Activated CD4-positive, alpha-beta T cell treated with anti-CD3 and anti-CD28 coated beads, Interleukin-2, amount 10 ng/mL, durations not matched to agents 7 days and 5 days (primary cell): ENCODE results near the gene SIPA1L3. TPM values are rescaled to one million over a fixed set of nuclear protein-coding genes. Genes with fewer than 3 reads are reported as not detected.
"Not testable (repeated sequence)": the region's sequence is repeated elsewhere in the genome, so short reads cannot be mapped to it uniquely, and the experiment has no call there.

Source experiments
- CTCF ChIA-PET: fragments of 350-600 bp; sonication (Branson Sonifier 250); formaldehyde crosslinking; loops from one replicate; lab custom pipeline; 2021; ENCODE audit warnings: antibody characterized with exemption; lab: Charles Lee
- POLR2A ChIA-PET: fragments of 350-600 bp; sonication (Branson Sonifier 250); formaldehyde crosslinking; loops from one replicate; lab custom pipeline; 2021; ENCODE audit warnings: antibody characterized with exemption; lab: Charles Lee
- DNase-seq: peaks from one replicate; pipeline ENCODE4 v3.0.0-alpha.2; 2020
- H3K27ac Mint-ChIP-seq: one replicate; pipeline ENCODE4 v1.8.0; 2021; ENCODE audit warnings: mild to moderate bottlenecking, moderate library complexity, mixed read lengths
- H3K27me3 Mint-ChIP-seq: one replicate; pipeline ENCODE4 v1.8.0; 2021; ENCODE audit warnings: mixed read lengths
- H3K36me3 Mint-ChIP-seq: one replicate; pipeline ENCODE4 v1.8.0; 2021; ENCODE audit warnings: low read depth, mixed read lengths
- H3K4me1 Mint-ChIP-seq: one replicate; pipeline ENCODE4 v1.8.0; 2021; ENCODE audit warnings: mixed read lengths
- H3K4me3 Mint-ChIP-seq: one replicate; pipeline ENCODE4 v1.8.0; 2021; ENCODE audit warnings: mild to moderate bottlenecking, moderate library complexity, mixed read lengths
- H3K9me3 Mint-ChIP-seq: one replicate; pipeline ENCODE4 v1.8.0; 2021; ENCODE audit warnings: mixed read lengths
- total RNA-seq, 2 experiments: library from RNA; stranded (reverse); gene quantifications; one replicate each; pipeline ENCODE4 v1.2.3, GENCODE V29; 2021

Gene SIPA1L3
- total RNA-seq, 2 experiments from 2014 or later: 17.1 to 25.0 TPM

DNA sequence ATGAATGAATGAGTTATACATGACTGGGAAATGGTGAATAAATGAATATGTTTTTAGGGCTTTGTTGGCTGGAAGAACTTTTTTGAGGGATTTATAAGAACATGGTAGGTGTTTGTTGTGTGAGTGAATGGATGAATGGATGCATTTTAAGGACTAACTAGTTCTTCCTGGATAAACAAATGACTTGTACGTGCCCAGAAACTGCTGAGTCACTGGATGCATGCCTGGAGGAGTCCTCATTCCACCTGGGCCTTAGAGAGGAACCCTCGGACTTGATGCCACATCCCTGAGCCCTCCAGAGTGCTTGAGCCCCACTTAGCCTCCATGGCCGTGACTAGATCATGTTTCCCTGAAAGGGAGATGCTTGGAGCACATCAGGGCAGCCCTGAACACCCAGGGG is 163.6 kb downstream of the SIPA1L3 start:
- no peak for DNase-seq
- ChIA-PET CTCF (interaction anchor here (0.6 to 1.6 kb wide), 2 partner anchors 17 to 53 kb away, joined by 3 to 4 read pairs; no protein-coding TSS in a partner anchor), POLR2A (no interaction called here)
- Mint-ChIP-seq H3K27me3 (no peaks in the 10 kb centered on the region), H3K4me1 (no peaks in the 10 kb centered on the region), H3K27ac (peak overlapping the region; percentile 54), H3K36me3 (peaks cover 2% of the 10 kb centered on the region), H3K9me3 (no peaks in the 10 kb centered on the region), H3K4me3 (no peak overlapping the region)

DNA sequence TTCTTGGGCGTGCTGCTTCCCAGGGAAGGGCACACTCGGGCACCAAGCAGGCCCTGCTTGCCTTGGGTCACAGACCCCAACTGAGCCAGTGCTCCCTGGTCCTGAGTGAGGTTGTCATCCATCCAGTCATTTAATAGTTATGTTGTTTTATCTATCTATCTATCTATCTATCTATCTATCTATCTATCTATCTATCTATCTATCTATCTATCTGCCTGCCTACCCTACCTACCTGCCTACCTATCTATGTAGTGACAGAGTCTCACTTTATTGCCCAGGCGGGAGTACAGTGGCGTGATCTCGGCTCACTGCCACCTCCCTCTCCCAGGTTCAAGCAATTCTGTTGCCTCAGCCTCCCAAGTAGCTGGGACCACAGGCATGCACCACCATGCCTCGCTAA is 164.0 kb downstream of the SIPA1L3 start:
- H3K27ac Mint-ChIP-seq, POLR2A ChIA-PET, H3K4me1 Mint-ChIP-seq, H3K9me3 Mint-ChIP-seq, H3K27me3 Mint-ChIP-seq, H3K36me3 Mint-ChIP-seq, DNase-seq, H3K4me3 Mint-ChIP-seq: not testable (repeated sequence)
- CTCF ChIA-PET: interaction anchor here (0.6 to 1.6 kb wide), 2 partner anchors 17 to 54 kb away, joined by 3 to 4 read pairs; no protein-coding TSS in a partner anchor

DNA sequence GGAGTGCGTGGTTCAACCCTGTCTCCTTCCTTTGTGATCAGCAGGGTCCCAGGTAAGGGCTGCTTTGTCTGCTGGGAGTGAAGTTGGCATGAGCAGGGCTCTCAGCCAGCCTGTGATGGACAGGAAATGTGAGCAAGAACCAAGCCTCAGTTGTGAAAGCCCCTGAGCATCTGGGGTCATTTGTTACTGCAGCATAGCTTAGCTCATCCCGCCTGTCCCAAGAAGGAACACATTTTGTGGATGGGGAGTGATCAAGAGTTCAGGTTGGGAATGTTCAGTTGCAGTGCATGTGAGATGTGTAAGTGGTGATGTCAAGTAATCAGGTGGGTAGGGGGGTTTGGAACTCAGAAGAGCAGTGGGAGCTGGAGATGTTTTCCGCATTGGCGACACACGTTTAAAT is 164.6 kb downstream of the SIPA1L3 start:
- peaks cover 2% of the 10 kb centered on the region for H3K36me3 Mint-ChIP-seq
- no peak for DNase-seq
- H3K4me1 Mint-ChIP-seq: no peaks in the 10 kb centered on the region
- no peak overlapping the region for H3K27ac Mint-ChIP-seq
- no peaks in the 10 kb centered on the region for H3K27me3 Mint-ChIP-seq
- H3K9me3 Mint-ChIP-seq: no peaks in the 10 kb centered on the region
- ChIA-PET CTCF (interaction anchor here (0.6 to 1.6 kb wide), 4 partner anchors 16 to 989 kb away, joined by 3 to 4 read pairs (median 4); no protein-coding TSS in a partner anchor), POLR2A (no interaction called here)
- H3K4me3 Mint-ChIP-seq: no peak overlapping the region

DNA sequence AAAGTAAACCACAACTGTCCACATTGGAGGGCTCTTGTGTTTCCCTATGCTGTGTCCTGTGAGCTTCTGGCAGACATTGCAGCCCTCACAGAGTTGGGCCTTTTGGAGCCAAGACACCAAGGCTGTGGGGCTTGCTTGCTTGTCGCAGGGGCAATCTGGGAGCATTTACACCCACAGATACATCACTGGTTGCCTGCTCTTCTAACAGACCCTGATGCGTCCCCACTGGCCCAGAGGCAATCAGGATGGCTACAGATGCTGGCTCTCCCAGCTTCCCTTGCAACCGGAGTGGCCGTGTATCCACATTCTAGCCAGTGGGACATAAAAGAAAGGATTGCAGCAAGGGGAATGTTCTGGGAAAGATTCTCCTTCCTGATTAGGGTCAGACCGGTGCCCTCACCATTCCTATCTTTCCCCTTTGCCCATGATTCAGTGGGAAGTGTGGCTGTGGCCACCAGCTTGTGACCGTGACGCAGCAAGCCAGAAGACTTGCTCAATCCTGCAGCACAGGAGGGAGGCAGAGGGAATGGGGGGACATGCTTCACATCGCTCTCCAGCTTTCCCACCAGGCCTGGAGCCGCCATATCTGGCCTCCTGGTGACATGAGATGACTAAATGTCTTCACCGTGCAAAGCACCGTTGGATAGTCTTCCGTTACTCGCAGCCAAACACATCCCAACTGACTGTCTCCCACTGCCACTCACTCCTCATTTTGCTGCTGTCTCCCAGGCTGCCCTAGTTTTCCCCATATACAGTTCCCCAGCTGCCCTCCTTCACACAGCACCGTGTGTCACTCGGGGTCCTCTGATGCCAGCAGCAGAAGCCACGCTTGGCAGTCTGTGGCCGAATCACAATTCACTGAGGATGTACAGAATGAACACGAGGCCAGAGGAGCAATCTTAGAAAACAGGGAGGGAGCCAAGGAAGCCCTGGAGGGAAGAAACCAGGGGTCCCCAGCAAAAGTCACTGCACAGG is 166.1 kb downstream of the SIPA1L3 start:
- H3K27me3 Mint-ChIP-seq: no peaks in the 10 kb centered on the region

DNA sequence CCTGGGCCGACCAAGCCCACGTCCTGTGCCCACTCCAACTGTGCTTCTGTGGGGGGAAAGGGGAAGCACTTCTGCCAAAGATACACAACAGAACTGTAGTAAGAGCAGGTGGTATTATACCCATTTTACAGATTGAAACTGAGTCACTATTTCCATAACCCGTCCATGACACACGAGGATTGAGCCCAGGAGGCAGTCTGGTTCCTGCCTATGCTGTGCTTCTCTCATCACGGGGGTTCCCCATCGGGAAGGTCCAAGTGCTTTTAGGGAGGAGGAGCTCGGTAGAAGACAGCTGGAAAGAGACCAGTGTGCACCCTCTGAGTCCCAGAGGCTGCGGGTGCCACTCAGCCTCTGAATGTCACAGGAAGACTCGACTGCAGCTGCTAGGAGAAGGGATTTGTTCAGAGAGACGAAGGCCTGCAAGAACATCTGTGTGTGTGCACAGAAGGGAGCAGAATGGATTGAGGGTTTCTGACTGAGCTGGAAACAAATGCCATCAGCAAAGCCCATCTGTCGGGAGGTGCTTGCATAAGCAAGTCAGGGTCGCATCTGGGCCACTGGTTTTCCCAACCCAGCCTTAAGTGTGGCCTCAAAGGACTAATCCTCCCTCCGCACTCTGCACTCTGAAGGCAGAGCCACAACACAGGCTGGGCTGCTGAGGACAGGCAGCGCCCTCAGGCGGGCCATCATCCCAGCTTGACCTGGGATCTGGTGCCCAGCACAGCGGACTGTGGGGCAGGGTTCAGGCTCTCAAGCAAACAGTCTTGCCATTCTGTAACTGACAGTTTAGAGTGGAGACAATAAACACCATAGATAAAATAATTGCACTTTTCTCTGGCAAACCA is 167.1 kb downstream of the SIPA1L3 start:
- no peak overlapping the region for H3K27ac Mint-ChIP-seq
- no peaks in the 10 kb centered on the region for H3K27me3 Mint-ChIP-seq
- ChIA-PET CTCF (no interaction called here), POLR2A (no interaction called here)
- peaks cover 2% of the 10 kb centered on the region for H3K36me3 Mint-ChIP-seq
- no peaks in the 10 kb centered on the region for H3K4me1 Mint-ChIP-seq
- no peak for DNase-seq
- no peak overlapping the region for H3K4me3 Mint-ChIP-seq
- peaks cover 6% of the 10 kb centered on the region for H3K9me3 Mint-ChIP-seq

More for the DNA sequence above, 166.1 kb downstream of the SIPA1L3 start:
- Mint-ChIP-seq H3K36me3 (peaks cover 2% of the 10 kb centered on the region), H3K4me1 (no peaks in the 10 kb centered on the region), H3K4me3 (no peak overlapping the region), H3K27ac (peak overlapping the region; percentile 1), H3K9me3 (peaks cover 2% of the 10 kb centered on the region)
- no peak for DNase-seq
- POLR2A ChIA-PET: no interaction called here
- CTCF ChIA-PET: interaction anchor here (1.6 kb wide), 1 partner anchor 14 kb away, joined by 4 read pairs; no protein-coding TSS in a partner anchor

DNA sequence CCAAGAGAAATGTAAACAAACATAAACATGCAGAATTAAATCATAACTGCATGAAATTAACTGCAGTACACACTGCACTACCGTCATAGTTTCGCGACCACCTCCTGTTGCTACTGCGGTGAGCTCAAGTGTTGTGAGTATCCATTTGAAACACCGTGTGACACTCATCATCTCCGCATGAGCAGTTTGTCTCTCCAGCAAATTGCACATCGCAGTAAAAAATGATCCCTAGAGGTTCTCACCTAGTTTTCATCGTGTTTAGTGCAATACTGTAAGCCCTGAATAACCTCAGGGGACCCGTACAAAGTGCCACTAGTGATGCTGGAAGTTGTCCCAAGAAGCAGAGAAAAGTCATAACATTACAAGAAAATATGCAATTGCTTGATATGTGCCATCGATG is 169.3 kb downstream of the SIPA1L3 start:
- Mint-ChIP-seq H3K36me3 (peaks cover 2% of the 10 kb centered on the region), H3K27me3 (no peaks in the 10 kb centered on the region), H3K4me3 (no peak overlapping the region), H3K27ac (no peak overlapping the region), H3K9me3 (peaks cover 6% of the 10 kb centered on the region), H3K4me1 (peaks cover 12% of the 10 kb centered on the region)
- ChIA-PET CTCF (no interaction called here), POLR2A (interaction anchor here (0.7 kb wide), 1 partner anchor 97 kb away, joined by 3 read pairs; no protein-coding TSS in a partner anchor)
- DNase-seq: no peak

DNA sequence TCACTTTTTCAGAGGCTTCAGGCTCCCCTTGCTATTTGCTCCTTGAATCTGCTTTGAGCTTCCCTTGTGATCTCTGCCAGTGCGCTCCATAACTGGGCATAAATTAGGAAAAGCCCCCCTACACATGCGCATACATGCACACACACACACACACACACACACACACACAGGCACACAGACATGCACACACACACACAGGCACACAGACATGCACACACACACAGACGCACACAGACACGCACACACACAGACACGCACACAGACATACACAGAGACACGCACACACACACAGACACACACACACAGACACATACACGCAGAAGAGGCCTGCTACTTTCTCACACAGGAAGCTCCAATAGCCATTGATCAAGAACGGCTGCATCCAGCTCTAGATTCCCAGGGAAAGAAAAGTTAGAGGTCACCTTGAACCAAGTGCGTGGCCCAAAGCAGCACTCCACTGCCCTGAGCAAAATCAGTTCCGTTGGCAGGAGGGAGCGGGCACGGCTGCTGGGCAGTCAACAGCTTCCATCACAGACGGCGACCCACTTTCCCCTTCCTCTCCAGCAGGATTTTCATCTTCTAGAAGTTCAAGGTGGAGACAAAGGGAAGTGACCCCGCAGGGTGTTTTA is 171.4 kb downstream of the SIPA1L3 start:
- H3K4me3 Mint-ChIP-seq: no peak overlapping the region
- H3K27me3 Mint-ChIP-seq: no peaks in the 10 kb centered on the region
- ChIA-PET CTCF (interaction anchor here (0.6 kb wide), 1 partner anchor 16 kb away, joined by 3 read pairs; no protein-coding TSS in a partner anchor), POLR2A (no interaction called here)
- peaks cover 12% of the 10 kb centered on the region for H3K4me1 Mint-ChIP-seq
- H3K27ac Mint-ChIP-seq: no peak overlapping the region
- H3K36me3 Mint-ChIP-seq: no peaks in the 10 kb centered on the region
- DNase-seq: no peak
- peaks cover 6% of the 10 kb centered on the region for H3K9me3 Mint-ChIP-seq

DNA sequence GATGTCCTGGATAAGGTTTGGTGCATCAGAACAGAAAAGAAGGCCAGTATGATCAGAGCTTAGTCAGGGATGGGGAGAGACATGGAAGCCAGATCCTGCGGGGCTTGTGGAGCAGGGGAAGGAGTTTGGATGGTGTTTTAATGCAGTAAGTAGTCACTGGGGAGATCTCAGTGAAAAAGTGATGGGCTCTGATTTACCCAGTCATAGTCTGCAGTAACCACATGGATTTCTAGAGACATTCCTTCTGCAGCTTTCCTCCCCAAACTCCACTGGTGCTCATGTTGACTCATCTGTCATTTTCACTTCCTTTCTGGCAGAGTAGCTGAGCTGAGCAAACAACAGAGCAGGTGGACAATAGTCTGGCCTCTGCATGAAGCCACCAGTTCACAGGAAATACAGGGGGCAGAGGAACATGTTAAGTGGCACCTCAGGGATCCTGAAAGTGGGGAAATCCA is 172.9 kb downstream of the SIPA1L3 start:
- no peaks in the 10 kb centered on the region for H3K27me3 Mint-ChIP-seq
- ChIA-PET CTCF (no interaction called here), POLR2A (no interaction called here)
- H3K9me3 Mint-ChIP-seq: peaks cover 6% of the 10 kb centered on the region
- H3K36me3 Mint-ChIP-seq: no peaks in the 10 kb centered on the region
- H3K27ac Mint-ChIP-seq: no peak overlapping the region
- peaks cover 12% of the 10 kb centered on the region for H3K4me1 Mint-ChIP-seq
- H3K4me3 Mint-ChIP-seq: no peak overlapping the region
- no peak for DNase-seq

DNA sequence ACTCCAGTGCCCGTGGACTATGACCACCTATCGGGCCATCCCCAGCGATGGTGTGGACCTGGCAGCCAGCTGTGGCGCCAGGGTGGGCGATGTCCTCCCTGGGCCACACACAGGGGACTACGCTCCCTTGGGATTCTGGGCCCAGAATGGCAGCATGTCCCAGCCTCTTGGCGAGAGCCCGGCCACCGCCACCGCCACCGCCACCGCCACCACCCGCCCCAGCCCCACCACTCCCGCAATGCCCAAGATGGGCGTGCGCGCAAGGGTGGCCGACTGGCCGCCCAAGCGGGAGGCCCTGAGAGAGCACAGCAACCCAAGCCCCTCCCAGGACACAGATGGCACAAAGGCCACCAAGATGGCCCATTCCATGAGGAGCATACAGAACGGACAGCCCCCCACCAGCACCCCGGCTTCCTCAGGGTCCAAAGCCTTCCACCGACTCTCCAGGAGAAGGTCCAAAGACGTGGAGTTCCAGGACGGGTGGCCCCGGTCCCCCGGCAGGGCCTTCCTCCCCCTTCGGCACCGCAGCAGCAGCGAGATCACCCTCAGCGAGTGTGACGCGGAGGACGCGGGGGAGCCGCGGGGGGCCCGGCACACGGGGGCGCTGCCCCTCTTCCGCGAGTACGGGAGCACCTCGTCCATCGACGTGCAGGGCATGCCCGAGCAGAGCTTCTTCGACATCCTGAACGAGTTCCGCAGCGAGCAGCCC is 174.7 kb downstream of the SIPA1L3 start:
- ChIA-PET POLR2A (no interaction called here), CTCF (no interaction called here)
- Mint-ChIP-seq H3K4me3 (no peak overlapping the region), H3K36me3 (no peaks in the 10 kb centered on the region), H3K27me3 (no peaks in the 10 kb centered on the region), H3K9me3 (peaks cover 6% of the 10 kb centered on the region), H3K27ac (no peak overlapping the region), H3K4me1 (peaks cover 12% of the 10 kb centered on the region)
- DNase-seq: no peak

DNA sequence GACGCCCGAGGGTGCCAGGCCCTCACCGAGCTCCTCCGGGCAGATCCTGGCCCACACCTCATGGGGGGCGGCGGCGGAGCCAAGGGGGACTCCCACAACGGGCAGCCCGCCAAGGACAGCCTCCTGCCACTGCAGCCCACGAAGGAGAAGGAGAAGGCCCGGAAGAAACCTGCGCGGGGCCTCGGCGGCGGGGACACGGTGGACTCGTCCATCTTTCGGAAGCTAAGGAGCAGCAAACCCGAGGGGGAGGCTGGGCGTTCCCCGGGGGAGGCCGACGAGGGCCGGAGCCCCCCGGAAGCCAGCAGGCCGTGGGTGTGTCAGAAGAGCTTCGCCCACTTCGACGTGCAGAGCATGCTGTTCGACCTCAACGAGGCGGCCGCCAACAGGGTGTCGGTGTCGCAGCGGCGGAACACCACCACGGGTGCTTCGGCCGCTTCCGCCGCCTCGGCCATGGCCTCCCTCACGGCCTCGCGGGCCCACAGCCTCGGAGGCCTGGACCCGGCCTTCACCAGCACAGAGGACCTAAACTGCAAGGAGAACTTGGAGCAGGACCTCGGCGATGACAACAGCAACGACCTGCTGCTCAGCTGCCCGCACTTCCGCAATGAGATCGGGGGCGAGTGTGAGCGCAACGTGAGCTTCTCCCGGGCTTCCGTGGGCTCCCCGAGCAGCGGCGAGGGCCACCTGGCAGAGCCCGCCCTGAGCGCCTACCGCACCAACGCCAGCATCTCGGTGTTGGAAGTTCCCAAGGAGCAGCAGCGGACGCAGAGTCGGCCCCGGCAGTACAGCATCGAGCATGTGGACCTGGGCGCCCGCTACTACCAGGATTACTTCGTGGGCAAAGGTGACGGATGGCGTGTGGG is 175.5 kb downstream of the SIPA1L3 start:
- no peaks in the 10 kb centered on the region for H3K36me3 Mint-ChIP-seq
- no peak overlapping the region for H3K4me3 Mint-ChIP-seq
- H3K4me1 Mint-ChIP-seq: peaks cover 12% of the 10 kb centered on the region
- no peak overlapping the region for H3K27ac Mint-ChIP-seq
- ChIA-PET CTCF (interaction anchor here (0.9 kb wide), 1 partner anchor 13 kb away, joined by 3 read pairs; no protein-coding TSS in a partner anchor), POLR2A (no interaction called here)
- H3K9me3 Mint-ChIP-seq: peaks cover 6% of the 10 kb centered on the region
- no peak for DNase-seq
- no peaks in the 10 kb centered on the region for H3K27me3 Mint-ChIP-seq

DNA sequence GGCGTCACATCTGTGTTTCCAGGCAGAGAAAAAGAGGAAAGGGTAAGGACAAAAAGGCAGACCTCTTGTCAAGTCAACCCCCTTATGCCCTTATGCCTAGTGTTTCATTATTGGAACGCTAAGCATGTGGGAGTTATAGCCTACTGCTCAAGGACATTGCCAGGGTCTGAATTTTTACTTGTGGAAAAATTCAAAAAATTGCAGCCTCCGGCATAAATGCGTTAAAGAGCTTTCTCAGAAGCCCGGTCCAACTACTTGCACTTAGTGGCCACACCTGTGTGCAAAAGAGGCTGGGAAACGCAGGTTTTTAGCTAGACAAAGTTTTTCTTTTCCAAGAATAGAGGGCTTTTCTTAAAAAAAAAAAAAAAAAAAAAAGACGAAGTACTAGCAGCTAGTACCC is 177.2 kb downstream of the SIPA1L3 start:
- H3K4me3 Mint-ChIP-seq: no peak overlapping the region
- CTCF ChIA-PET: interaction anchor here (0.5 to 1.2 kb wide), 2 partner anchors 132 to 182 kb away, joined by 3 to 4 read pairs; no protein-coding TSS in a partner anchor
- peaks cover 12% of the 10 kb centered on the region for H3K4me1 Mint-ChIP-seq
- no peak for DNase-seq
- POLR2A ChIA-PET: no interaction called here
- H3K36me3 Mint-ChIP-seq: peaks cover 3% of the 10 kb centered on the region
- no peaks in the 10 kb centered on the region for H3K9me3 Mint-ChIP-seq
- H3K27ac Mint-ChIP-seq: no peak overlapping the region
- no peaks in the 10 kb centered on the region for H3K27me3 Mint-ChIP-seq
